Measurements from ENCODE around the gene C19orf81.

C19orf81 gene

DNA sequence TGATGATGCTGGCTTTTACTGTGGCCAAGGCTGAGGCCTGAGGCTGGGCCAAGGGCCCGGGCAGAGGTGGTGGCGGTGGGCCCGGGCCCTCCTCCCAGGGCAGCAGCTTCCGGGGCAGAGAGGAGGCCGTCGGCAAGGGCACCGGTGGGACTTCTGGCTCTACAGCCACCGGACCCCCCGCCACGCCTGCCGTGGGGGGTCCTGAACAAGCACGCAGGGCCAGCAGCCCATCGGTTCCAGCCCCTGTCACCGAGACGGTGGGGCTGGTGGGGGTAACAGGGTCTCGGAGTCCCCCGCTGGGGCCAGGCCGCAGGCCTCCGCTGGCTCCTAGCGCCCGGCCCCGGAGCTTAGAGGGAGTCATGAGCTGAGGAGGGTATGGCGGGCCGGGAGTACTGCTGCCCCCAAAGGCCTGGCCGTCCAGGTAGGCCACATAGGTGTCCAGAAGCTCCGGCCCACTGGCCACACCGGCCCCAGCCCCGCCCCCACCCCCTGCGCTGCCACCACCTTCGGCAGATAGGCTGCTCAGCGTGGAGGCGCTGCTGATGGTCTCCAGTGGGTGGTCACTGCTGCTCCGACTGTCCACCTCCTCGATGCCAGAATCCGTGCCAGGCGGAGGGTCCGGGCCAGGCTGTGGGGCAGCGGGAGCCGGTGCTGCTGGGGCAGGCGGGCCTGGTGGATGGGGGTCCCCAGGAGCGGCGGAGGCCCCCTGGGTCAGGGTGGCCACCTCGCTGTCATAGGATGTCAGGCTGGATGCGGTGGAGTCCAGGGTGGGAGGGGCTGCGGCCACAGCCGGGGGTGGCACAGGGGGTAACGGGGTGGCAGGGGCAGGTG, 17.3 kb downstream of the C19orf81 start:
- H3F3A ChIP-seq (ENCODE audit: low read depth), result no peaks in the 10 kb centered on the region
- no peaks in the 10 kb centered on the region for H3K36me3 ChIP-seq (ENCODE audit: insufficient read depth, low read length)
- H3K79me2 ChIP-seq (ENCODE audit: insufficient read depth, low read length), result no peaks in the 10 kb centered on the region
- no peak overlapping the region for H3K4me2 ChIP-seq (ENCODE audit: low read depth, low read length, poor library complexity, severe bottlenecking)
- no peaks in the 10 kb centered on the region for H3K9me2 ChIP-seq (replicated peaks; ENCODE audit: low read depth, low read length)
- no peak overlapping the region for H3K9ac ChIP-seq (ENCODE audit: low read depth, low read length, poor library complexity, severe bottlenecking)
- no peak overlapping the region for H3K4me3 ChIP-seq (ENCODE audit: low read length, poor library complexity, severe bottlenecking)
- no peaks in the 10 kb centered on the region for H3K9me3 ChIP-seq (ENCODE audit: insufficient read depth, low read depth, low read length)
- TF ChIP-seq EZH2phosphoT487 (IDR thresholded peaks at IDR 0.05; ENCODE audit: borderline replicate concordance), result no peak
- TF ChIP-seq, protein P1, sequence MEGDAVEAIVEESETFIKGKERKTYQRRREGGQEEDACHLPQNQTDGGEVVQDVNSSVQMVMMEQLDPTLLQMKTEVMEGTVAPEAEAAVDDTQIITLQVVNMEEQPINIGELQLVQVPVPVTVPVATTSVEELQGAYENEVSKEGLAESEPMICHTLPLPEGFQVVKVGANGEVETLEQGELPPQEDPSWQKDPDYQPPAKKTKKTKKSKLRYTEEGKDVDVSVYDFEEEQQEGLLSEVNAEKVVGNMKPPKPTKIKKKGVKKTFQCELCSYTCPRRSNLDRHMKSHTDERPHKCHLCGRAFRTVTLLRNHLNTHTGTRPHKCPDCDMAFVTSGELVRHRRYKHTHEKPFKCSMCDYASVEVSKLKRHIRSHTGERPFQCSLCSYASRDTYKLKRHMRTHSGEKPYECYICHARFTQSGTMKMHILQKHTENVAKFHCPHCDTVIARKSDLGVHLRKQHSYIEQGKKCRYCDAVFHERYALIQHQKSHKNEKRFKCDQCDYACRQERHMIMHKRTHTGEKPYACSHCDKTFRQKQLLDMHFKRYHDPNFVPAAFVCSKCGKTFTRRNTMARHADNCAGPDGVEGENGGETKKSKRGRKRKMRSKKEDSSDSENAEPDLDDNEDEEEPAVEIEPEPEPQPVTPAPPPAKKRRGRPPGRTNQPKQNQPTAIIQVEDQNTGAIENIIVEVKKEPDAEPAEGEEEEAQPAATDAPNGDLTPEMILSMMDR (conservative IDR thresholded peaks at IDR 0.05; ENCODE audit: low read length), result no peak
- no peaks in the 10 kb centered on the region for H3K4me1 ChIP-seq (ENCODE audit: insufficient read depth, low read length, poor library complexity, severe bottlenecking)
- no peaks in the 10 kb centered on the region for H3K27me3 ChIP-seq (ENCODE audit: insufficient read depth, low read length, poor library complexity, severe bottlenecking)
- H4K20me1 ChIP-seq (ENCODE audit: insufficient read depth, low read length, poor library complexity, severe bottlenecking), result no peaks in the 10 kb centered on the region
- H2AFZ ChIP-seq (ENCODE audit: low read length), result no peak overlapping the region

GRCh38 chr19:50667177-50667758, 18.0 kb downstream of the C19orf81 start:
- Histone ChIP-seq H4K20me1 (ENCODE audit: insufficient read depth, low read length, poor library complexity, severe bottlenecking) (no peaks in the 10 kb centered on the region), H3K4me2 (ENCODE audit: low read depth, low read length, poor library complexity, severe bottlenecking) (no peak overlapping the region), H3K9ac (ENCODE audit: low read depth, low read length, poor library complexity, severe bottlenecking) (no peak overlapping the region), H3K27me3 (ENCODE audit: insufficient read depth, low read length, poor library complexity, severe bottlenecking) (no peaks in the 10 kb centered on the region), H3K4me1 (ENCODE audit: insufficient read depth, low read length, poor library complexity, severe bottlenecking) (no peaks in the 10 kb centered on the region), H3K9me2 (replicated peaks; ENCODE audit: low read depth, low read length) (no peaks in the 10 kb centered on the region), H3K4me3 (ENCODE audit: low read length, poor library complexity, severe bottlenecking) (no peak overlapping the region), H3F3A (ENCODE audit: low read depth) (no peaks in the 10 kb centered on the region), H3K36me3 (ENCODE audit: insufficient read depth, low read length) (no peaks in the 10 kb centered on the region), H3K79me2 (ENCODE audit: insufficient read depth, low read length) (no peaks in the 10 kb centered on the region), H3K9me3 (ENCODE audit: insufficient read depth, low read depth, low read length) (no peaks in the 10 kb centered on the region), H2AFZ (ENCODE audit: low read length) (no peak overlapping the region)
- TF ChIP-seq, protein P1 (conservative IDR thresholded peaks at IDR 0.05; ENCODE audit: low read length), result no peak
- TF ChIP-seq EZH2phosphoT487 (IDR thresholded peaks at IDR 0.05; ENCODE audit: borderline replicate concordance), result no peak

DNA sequence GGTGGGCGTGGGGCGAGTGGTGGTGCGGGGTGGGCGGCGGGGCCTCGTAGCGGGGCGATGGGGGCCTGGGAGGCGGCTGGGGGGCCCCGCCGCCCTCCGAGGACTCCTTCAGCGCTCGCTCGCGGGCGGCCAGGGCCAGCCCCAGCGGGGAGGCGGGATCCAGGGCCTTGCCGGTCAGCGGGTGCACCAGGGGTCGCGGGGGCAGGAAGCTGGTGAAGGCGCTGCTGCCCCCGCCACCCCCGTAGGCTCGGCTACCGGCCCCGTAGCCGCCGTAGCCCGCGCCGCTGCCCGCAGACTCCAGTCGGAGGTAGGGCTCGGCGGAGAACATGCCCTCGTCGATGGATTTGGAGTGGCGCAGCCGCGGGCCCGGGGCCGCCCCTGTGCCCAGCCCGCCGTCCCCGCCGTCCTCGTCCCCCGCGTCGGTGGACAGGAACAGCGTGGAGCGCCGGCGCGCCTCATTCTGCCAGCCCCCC, 18.6 kb downstream of the C19orf81 start:
- no peaks in the 10 kb centered on the region for H4K20me1 ChIP-seq (ENCODE audit: insufficient read depth, low read length, poor library complexity, severe bottlenecking)
- no peaks in the 10 kb centered on the region for H3K36me3 ChIP-seq (ENCODE audit: insufficient read depth, low read length)
- H3K27me3 ChIP-seq (ENCODE audit: insufficient read depth, low read length, poor library complexity, severe bottlenecking), result no peaks in the 10 kb centered on the region
- no peak for TF ChIP-seq EZH2phosphoT487 (IDR thresholded peaks at IDR 0.05; ENCODE audit: borderline replicate concordance)
- TF ChIP-seq, protein P1 (conservative IDR thresholded peaks at IDR 0.05; ENCODE audit: low read length), result no peak
- H3F3A ChIP-seq (ENCODE audit: low read depth), result no peaks in the 10 kb centered on the region
- H3K9ac ChIP-seq (ENCODE audit: low read depth, low read length, poor library complexity, severe bottlenecking), result no peak overlapping the region
- no peaks in the 10 kb centered on the region for H3K9me3 ChIP-seq (ENCODE audit: insufficient read depth, low read depth, low read length)
- no peaks in the 10 kb centered on the region for H3K9me2 ChIP-seq (replicated peaks; ENCODE audit: low read depth, low read length)
- no peaks in the 10 kb centered on the region for H3K4me1 ChIP-seq (ENCODE audit: insufficient read depth, low read length, poor library complexity, severe bottlenecking)
- H3K4me2 ChIP-seq (ENCODE audit: low read depth, low read length, poor library complexity, severe bottlenecking), result no peak overlapping the region
- H2AFZ ChIP-seq (ENCODE audit: low read length), result no peak overlapping the region
- H3K79me2 ChIP-seq (ENCODE audit: insufficient read depth, low read length), result no peaks in the 10 kb centered on the region
- no peak overlapping the region for H3K4me3 ChIP-seq (ENCODE audit: low read length, poor library complexity, severe bottlenecking)
